CD4-positive, alpha-beta T cell treated with Interleukin-2 at 100 ng/mL for 4 hours (primary cell): ENCODE data around the gene GALNT9.
A peak's percentile ranks its signal among the peaks of the same experiment; 100 is the strongest.
"Not testable (repeated sequence)": the region's sequence is repeated elsewhere in the genome, so short reads cannot be mapped to it uniquely, and the experiment has no call there.

Source experiments
- DNase-seq: peaks from one replicate; pipeline ENCODE4 v3.0.0-alpha.2; 2020; ENCODE audit warnings: low spot score

Gene GALNT9

DNA sequence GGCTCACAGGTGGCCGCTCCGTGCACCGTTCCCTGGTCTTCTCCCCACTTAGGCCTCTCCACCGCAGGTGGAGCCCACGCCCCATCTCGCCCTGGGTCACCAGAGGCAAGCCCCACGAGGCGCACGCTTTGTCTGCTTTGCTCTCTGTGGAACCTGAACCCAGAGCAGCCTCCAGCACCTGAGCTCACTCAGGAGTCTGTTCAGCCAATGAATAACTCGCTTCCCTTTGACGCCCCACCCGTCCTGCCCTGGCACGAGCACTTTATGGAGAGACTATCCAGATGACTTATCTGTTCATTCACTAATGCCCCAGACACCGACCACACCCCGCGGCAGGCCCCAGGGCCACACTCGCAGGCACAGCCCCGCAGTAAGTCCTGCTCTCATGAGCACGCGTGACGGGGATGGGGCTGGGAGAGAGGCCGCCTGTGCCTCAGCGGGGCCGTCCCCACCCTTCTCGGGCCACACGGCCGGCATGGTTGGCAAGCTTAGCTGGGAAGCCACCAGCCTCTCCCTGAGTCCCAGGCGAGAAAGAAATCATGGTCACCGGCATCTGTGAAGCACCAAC is 100.1 kb downstream of the GALNT9 start:
- no peak for DNase-seq

DNA sequence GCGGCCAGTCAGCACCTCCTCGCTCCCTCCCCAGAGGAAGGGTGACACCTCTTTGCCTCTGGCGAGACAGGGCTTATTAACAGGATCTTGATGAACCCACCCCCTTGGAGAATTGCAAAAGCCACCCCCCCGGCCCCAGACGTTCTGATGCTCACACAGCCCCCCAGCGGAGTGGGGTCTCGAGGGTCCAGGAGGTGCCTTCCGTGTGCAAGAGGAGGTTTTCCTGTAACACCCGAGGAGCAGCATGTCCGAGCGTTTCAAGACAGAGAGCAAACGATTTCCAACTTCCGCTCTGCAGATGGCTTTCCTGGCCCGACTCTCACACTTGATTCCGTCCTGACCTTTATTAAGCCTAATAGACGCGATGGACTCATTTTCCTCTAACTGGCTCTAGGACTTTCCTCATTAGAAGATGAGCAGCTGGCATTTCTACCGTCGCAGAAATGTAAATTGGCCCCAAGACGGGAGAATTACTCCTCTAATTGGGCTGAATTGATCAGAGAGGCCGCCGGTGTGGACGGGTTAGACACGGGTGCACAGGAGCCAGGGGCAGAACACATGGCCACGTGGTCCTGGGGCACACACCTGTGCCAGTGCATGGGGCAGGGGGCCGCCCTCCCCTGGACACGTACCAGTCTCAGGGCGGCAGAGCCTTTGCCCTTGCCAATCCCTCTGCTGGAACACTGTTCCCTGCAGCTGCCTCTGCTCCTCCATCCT is 100.8 kb downstream of the GALNT9 start:
- no peak for DNase-seq

DNA sequence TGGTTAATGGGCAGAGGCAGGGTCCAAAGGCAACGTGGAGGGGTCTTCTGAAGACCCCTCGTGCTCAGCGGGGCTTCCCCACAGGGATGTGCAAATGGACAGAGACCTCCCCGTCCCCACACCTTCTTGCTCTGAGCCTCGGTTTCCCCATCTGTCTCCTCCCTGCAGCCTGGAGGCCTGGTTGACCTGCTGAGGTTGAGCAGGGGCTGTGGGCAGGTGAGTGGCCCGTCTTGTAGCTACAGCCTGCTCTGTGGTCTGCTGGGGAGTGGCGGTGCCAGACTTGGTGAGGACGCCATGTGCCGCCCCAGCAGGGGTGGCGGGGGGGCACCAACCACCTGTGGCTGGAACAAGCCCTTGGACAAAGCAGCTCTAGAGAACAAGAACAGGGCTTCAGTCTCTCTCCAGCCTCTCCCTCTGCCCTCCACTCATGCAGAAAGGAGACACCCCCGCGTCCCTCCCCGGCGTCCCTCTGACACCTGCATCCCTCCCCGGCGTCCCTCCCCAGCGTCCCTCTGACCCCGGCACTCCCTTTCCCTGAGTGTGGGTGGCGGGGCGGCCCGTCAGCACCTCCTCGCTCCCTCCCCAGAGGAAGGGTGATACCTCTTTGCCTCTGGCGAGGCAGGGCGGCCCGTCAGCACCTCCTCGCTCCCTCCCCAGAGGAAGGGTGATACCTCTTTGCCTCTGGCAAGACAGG is 101.5 kb downstream of the GALNT9 start:
- no peak for DNase-seq

DNA sequence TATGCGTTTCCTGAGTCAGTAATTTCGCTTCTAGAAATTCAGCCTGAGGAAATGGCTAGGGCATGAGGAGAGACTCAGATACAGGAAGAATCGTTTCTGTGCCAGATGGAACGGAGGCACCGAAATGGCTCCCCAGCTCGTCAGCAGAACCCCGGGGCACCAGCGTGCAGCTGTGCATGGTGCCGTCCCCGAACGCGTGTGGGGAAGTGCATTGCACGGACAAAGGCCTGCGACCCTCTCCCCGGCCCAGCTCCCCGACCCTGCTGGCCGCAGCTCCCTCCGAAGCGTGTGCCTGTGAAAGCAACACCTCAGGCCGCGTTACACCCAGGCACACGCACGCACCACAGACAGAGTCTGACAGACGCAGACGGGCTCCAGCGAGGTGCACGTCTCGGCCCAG is 102.3 kb downstream of the GALNT9 start:
- no peak for DNase-seq

DNA sequence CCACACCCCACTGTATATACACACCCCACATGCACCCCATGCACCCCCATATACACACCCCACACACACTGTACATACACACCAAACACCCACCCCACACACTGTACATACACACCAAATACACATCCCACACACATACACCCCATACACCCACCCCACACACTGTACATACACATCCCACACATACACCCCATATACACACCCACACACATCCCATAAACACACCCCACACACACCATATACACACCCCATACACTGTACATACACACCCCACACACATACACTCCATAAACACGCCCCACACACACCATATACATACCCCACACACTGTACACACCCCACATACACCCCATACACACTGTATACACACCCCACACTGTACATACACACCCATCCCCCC is 102.8 kb downstream of the GALNT9 start:
- DNase-seq, result no peak

DNA sequence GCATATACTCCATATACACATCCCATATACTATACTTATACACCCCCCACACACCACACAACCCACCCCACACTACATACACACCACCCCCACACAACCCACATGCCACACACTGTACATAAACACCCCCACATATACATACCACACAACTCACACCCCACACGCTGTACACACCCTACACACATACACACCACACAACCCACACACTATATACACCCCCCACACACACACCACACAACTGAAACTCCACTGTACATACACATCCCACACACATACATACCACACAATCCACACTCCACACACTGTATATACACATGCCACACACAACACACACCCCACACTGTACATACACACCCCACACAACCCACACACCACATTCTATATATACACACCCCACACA is 104.2 kb downstream of the GALNT9 start:
- DNase-seq, result no peak

DNA sequence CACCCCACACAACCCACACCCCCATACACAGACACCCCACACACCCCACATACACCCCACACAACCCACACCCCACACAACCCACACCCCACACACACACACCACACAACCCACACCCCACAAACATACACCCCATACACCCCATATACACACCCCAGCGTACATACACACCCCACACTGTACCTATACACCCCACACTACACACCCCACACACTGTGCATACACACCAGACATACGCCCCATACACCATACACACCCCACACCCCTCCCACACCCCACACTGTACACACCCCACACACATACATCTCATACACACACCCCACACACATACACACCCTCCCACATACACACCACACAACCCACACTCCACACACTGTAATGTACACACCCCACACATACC is 104.9 kb downstream of the GALNT9 start:
- no peak for DNase-seq

DNA sequence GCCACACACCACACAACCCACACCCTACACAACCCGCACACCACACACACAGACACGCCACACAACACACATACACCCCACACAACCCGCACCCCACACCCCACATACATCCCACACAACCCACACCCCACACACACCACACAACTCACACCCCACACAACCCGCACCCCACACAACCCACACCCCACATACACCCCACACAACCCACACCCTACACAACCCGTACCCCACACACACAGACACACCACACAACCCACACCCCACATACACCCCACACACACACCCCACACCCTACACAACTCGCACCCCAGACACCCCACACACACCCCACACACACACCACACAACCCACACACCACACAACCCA is 106.6 kb downstream of the GALNT9 start:
- DNase-seq, result no peak

DNA sequence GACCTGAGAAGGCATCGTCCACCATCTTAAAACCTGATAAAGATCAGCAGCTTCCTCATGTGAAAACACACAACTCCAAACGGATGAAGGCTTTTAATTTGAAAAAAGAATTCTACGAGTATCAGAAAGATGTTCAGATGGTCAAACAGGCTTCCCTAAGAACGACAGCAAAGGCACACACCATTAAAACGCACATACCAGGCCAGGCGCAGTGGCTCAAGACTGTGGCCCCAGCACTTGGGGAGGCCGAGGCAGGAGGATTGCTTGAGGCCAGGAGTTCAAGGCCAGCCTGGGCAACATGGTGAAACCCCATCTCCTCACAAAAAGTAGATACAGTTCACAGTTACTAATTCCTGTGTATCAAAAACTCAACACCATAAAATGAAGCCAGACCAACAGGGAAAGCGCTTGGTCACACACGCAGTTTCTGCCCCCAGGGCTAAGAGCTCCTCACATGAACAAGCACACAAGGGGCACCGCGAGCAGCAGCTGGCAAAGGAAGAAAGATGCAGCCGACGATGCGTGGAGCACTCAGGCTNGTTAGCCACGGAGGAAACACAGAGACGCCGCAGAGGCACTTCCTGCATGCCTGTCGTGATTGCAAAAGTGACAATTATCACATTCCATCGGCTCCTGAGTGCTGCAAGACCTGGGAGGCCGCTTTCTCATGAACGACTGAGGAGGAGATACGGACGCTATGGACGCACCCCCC is 107.1 kb downstream of the GALNT9 start:
- DNase-seq, result peak; percentile 35

DNA sequence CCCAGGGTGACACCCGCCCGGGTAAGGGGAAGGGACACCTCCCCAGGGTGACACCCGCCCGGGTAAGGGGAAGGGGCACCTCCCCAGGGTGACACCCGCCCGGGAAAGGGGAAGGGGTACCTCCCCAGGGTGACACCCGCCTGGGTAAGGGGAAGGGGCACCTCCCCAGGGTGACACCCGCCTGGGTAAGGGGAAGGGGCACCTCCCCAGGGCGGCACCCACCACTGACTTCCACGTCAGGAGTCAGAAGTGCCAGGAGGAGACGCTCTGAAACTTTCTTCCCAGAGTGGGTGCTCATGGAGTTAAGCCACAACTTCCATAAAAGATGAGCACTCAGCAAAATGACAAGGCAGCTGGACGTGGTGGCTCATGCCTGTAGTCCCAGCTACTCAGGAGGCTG is 109.6 kb downstream of the GALNT9 start:
- not testable (repeated sequence) for DNase-seq

DNA sequence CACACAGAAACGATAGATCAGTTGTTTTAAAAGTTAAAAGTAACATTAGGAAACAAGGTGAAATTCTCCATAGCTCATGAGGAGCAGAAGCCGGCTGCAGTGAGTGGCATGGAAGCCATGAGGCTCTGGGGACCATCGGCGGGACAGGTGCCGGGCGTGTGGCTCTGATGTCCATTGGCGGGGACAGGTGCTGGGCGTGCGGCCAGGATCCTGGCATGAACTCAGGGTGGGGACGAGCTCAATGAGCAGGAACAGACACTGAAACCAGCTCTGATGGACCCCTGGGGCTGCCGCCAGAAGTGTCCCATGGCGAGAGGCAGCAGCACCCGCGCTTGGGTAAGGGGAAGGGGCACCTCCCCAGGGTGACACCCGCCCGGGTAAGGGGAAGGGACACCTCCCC is 110.1 kb downstream of the GALNT9 start:
- no peak for DNase-seq

DNA sequence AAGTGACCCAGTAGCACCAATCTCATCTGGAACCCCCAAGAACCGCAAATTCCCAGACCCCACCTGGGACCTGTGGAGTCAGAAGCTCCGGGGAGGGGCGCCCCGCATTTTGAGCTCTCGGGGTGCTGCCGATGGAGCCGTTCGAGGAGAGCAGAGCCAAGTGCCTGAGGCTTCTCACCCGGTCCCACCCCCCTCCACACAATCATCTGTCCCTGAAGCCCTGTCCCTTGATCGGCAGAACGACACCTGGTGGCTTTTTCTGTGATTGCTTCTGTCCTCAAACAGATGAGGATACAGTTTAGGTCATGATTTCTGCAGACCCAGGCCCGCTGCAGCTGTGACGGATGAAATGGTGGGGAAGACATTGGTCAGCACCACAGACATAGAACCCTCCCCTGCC is 110.5 kb downstream of the GALNT9 start:
- DNase-seq, result peak; percentile 47

DNA sequence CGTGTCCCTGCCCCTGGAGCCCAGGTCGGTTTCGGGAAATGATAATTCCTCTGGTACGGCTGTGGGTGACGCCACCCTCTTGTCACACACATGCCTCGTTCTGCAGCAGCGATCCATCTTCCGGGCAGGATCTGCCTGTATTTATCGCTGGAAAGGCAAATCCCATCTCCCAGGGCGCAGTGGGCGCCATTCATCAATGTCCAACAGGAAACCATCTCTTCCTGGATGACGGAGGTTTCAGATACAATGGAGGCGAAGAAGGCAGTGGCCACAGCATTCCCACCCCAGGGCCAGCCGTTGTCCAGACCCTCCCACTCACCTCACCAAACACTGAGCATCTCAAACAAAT is 110.9 kb downstream of the GALNT9 start:
- DNase-seq, result no peak

DNA sequence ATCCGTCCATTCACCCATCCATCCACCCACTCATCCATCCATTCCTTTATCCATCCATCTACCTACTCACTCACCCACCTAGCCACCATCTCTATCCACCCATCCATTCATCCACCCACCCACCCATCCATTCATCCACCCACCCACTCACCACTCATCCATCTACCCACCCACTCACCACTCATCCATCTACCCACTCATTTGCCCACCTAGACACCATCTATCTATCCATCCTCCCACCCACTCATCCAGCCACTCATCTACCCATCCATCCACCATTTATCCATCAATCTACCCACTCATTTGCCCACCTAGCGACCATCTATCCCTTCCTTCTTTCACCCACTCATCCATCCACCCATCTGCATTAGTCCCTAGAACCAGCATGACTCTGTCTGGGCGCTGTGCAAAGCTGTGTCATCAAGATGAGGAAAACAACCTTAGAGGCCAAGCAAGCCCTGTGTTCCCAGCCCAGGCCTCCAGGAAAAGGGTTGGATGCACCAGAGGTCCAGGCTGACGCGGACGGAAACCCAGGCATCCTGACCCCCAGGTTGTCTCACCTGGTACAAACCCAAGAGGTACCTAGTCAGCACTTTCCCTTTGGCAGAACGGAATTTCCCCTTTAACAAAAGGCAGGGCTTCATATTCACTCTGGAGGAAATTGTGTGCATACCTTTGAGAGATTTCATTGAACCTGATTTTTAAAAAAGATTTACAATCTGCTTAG is 111.4 kb downstream of the GALNT9 start:
- DNase-seq, result no peak

DNA sequence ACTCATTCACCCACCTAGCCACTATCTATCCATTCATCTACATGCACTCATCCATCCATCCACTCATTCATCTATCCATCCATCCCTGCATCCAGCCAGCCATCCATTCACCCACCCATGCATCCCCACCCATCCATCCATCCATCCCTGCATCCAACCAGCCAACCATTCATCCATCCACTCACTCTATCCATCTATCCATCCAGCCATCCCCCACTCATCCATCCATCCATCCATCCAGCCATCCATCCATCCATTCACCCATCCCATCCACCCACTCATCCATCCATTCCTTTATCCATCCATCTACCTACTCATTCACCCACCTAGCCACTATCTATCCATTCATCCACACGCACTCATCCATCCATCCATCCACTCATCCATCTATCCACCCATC is 112.0 kb downstream of the GALNT9 start:
- no peak for DNase-seq

DNA sequence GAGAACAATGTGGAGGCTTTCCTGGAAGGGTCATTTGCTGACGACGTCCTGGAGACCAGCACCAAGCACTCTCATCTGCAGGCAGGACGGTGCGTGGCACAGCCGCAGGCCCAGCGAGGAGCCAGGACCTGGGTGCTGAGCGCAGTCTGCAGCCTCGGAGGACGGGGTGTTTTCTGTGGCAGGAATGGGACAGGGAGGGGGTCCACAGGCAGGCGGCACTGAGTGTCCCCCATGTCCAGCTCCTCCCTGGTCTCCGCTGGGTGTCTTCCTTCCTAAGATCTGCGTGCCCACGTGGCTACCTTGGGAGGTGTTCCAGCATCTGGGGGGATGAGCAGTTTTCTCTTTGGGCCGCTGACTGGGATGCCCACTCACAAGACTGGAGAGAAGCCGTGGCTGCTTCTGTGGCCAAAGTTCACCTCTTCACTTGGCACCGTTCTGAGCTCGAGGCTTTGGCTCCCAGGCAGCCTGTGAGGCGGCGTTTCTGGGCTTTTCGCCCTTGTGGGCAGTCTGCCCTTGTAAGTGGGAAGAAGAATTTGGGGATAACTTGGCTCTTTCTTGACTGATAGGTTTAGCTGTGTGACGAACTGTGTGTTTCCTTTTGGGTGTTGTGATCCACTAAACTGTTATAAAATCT is 112.9 kb downstream of the GALNT9 start:
- DNase-seq, result no peak

DNA sequence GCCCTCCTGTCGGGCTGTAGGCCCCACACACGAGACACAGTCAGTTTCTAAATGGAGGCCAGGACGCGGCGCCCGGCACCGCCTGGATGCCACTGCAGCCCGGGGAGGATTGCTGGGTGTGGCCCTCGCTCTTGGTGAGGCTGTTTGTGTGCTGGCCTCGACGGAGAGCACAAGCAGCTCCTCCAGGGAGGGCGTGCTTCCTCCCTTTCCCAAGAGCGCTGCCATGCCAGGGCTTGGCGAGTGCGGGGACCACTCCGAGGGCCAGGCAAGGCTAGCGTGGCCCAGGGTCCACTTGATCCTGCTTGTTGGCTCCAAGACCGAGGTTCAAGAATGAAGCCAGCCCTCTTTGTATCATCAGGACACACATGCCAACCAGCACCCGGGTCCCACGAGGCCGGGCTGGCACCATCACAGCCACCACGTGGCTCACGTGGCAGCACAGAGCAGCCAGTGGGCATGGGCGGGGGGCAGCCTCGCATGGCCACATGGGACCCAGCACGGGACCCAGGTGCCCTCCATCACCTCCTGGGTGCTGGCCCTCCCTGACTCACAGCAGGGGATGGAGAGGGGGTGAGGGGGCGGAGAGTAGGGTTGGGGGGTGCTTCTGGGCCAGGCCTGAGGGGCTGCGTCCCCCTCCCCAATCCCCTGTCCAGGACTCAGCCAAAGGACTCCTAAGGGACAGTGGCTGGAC is 113.9 kb downstream of the GALNT9 start:
- no peak for DNase-seq

DNA sequence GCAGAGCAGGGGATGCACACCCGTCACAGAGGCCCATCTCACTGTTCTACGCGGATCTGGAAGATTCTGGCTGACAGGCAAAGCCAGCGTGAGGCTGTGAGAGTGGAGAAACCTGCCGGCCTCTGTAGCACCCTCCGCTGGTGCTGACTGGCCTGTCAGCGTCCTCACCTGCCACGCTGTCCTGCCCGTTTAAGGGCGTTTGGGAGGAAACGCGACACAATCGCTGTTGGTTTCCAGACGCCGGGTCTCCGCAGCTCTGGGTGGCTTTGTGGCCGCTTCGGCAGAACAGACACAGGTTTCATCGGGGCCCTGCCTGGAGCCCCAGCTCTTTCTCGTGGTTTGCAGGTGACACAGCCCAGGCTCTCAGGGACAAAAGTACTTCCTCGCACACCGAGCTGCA is 114.5 kb downstream of the GALNT9 start:
- DNase-seq, result no peak

DNA sequence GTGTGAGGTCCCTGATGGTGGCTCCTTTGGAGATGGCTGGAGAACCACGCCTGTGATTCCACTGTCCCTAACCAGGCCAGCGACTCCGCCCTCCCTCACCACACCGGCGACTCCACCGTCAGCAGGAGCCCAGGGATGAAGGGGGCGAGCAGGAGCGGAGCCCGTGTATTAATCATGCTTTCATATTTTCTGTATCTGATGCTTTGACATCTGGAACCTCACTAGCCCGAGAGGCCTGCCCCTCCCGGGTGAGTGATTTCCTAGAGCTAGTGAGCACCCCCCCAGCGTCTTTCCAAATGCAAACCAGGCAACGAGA is 115.3 kb downstream of the GALNT9 start:
- DNase-seq, result no peak

DNA sequence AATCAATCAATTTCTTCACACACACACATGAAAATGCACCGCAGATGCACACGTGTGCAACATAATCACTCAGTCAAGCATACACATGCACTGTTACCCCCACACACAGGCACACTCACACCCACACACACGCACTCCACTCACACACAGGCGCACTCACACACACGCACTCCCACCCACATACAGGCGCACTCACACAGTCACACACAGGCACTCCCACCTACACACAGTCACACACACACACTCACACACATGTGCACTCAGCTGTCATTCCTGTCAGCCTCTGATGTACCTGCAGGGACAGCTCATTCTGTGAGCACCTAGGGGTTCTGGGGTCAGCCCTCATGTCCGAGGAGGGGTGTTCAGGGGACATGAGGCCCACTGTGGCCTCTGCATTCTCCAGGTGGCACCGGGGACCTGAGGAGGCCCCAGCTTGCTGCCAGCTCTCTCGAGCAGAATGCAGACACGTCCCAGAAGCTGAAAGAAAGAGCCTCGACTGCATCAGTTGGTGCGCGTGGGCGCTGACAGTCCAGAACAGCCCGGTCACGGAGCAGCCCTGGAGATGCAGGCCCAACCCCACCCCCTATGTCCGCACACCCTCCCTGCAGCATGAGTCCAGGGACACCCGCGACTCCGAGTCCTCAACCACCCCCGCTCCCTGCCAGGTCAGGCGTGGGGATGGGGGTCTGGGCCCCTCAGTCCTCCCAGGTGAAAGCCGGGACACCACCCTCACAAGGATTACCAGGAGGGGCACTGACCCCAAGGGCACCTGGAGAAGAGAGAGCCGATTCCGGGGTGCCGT is 115.8 kb downstream of the GALNT9 start:
- DNase-seq, result no peak

DNA sequence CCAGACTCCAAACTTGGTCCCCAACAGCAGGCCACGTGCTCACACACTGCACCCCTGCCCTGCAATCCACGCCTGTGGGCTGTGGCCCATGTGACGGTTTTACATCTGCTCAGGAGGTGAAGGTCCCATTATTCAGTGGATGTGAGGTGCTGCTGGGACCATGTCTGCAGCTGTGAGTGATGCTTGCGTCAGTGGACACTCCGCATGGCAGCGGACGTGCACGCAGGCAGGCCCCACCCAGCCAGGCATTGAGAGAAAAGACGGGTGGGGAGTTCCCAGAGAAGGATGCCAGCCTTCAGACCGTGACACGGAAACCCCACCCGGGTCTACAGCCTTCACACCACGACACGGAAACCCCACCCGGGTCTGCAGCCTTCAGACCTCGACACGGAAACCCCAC is 117.6 kb downstream of the GALNT9 start:
- peak; percentile 13 for DNase-seq
